ENCODE measurements around the gene OSBPL5.

The OSBPL5 gene

DNA sequence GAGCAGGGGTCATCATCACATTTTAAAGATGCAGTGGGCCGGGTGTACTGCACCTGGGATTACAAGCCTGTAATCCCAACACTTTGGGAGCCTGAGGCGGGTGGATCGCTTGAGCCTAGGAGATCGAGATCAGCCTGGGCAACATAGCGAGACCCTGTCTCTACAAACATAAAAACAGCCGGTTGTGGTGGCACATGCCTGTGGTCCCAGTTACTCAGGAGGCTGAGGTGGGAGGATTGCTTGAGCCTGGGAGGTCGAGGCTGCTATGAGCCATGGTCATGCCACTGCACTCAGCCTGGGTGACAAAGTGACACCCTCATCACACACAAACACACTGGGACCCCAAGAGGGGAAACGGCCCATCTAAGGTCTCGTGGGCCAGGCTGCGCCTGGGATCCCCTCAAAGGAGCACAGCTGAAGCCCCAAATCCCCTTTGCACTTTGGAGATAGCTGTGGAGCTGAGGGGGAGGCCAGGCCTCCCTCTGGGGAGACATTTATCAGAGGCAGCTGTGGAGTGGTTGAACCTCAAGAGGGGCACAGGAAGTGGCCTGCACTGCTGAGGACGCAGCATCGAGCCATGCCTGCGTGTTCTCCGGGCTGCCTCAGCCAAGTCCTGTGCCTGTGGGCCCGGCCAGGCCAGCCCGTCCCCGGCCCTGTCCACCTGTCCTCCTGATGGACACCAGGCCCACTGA is 27.5 kb downstream of the OSBPL5 start:
- TF ChIP-seq SUZ12 (IDR thresholded peaks at IDR 0.05; ENCODE audit: extremely low read depth, insufficient read depth, insufficient read length): no peak
- no peak for TF ChIP-seq ZNF274 (IDR thresholded peaks at IDR 0.05; ENCODE audit: low read depth, low read length)
- no peak for TF ChIP-seq YY1 (IDR thresholded peaks at IDR 0.05; ENCODE audit: insufficient read depth, insufficient read length)
- Histone ChIP-seq H3K4me1 (ENCODE audit: insufficient read depth, insufficient read length) (peaks cover 55% of the 10 kb centered on the region), H3K9ac (ENCODE audit: insufficient read length, low read depth) (peak overlapping the region; percentile 32), H3K36me3 (ENCODE audit: insufficient read depth, insufficient read length, low read length) (peaks cover 15% of the 10 kb centered on the region), H3K9me3 (ENCODE audit: insufficient read depth, low read length) (no peaks in the 10 kb centered on the region), H3K27me3 (ENCODE audit: insufficient read depth, insufficient read length) (no peaks in the 10 kb centered on the region), H3K4me3 (ENCODE audit: insufficient read length, low read depth) (no peak overlapping the region)
- DNase-seq (ENCODE audit: low read depth, low spot score): no peak

DNA sequence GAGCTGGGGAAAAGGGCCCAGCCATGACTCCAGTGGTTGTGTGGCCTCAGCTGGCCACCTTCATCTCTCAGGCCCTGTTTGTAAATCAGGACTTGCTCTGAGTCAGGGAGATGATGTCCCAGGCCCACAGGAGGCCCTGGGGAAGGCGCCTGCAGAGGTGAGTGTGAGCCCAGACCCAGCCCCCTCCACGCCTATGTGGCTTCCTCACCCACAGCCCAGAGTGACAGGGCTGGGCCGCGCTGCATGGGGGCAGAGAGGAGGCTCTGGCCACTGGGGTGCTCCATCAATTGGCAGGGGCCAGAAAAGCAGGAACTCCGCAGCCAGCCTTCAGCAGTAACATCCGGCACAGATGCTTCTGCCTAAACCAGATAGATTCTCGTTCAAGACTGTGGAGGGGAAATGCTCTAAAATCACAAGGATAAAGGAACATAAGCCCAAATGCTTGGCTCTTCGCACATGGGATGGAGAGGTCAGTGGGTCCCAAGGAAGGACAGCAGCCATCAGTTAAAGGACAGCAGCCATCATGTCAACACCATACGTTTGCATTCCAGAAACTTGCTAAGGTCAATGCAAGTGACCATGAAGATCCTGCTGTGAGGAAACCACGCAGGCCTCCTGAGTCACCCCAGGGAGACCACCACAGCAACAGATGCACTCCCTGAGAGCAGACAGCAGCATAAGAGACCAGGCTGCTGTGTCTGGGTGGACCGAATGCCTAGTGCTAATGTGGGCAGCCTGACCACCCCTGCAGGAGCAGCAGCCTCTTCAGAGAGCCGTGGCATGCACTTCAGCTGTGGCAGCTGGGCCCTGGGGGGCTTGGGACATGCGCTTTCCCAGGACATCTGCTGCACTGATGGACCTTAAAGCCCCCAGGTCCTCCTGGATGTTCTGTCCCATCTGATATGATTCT is 28.3 kb downstream of the OSBPL5 start:
- H3K4me3 ChIP-seq (ENCODE audit: insufficient read length, low read depth): no peak overlapping the region
- TF ChIP-seq ZNF274 (IDR thresholded peaks at IDR 0.05; ENCODE audit: low read depth, low read length) (no peak), SUZ12 (IDR thresholded peaks at IDR 0.05; ENCODE audit: extremely low read depth, insufficient read depth, insufficient read length) (no peak), YY1 (IDR thresholded peaks at IDR 0.05; ENCODE audit: insufficient read depth, insufficient read length) (no peak)
- peaks cover 10% of the 10 kb centered on the region for H3K36me3 ChIP-seq (ENCODE audit: insufficient read depth, insufficient read length, low read length)
- H3K4me1 ChIP-seq (ENCODE audit: insufficient read depth, insufficient read length): peaks cover 57% of the 10 kb centered on the region
- H3K9me3 ChIP-seq (ENCODE audit: insufficient read depth, low read length): no peaks in the 10 kb centered on the region
- no peak for DNase-seq (ENCODE audit: low read depth, low spot score)
- peak overlapping the region; percentile 50 for H3K9ac ChIP-seq (ENCODE audit: insufficient read length, low read depth)
- H3K27me3 ChIP-seq (ENCODE audit: insufficient read depth, insufficient read length): no peaks in the 10 kb centered on the region

DNA sequence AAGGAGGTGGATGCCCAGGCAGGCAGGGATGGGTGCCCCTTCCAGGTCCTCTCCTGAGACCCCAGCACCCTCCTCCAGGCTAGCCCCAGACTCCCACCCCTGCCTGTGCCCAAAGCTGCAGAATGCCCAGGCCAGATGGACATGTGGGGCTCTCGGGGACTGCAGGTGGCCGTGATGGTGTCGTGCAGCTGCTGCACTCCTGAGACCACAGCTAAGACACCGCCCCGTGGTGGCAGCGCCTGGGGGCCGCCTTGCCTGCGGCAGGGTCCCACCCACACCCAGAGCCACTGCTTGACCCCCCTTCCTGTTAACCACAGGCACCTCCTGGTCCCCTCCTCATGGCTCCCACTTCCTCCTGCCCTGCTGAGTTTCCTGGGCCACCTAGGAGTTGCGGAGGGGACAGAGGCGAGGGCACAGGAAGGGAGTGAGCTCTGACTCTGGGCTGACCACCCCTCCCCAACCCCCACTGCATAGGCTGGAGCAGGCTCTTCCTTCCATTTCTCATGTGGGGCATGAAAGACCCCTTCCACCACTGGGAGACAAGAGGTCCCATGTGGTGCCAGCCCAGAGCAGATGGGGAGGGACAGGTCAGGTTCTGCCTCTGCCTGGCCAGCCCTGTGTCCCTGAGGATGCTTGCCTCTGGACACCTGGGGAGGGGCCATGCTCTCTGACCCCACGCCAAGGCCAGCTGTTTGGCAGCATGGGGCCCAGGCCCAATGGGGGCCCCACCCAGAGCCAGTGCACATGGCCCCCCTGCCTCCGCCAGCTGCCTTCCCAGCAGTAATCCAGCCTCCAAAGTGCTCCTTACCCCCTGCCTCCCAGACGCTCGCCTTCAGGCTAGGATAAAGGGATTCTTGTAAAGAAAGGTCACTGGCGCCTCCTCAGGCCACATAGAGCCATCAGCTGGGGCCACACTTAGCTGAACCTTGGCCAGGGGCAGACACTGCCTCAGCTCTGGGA is 29.3 kb downstream of the OSBPL5 start:
- Histone ChIP-seq H3K4me3 (ENCODE audit: insufficient read length, low read depth) (no peak overlapping the region), H3K36me3 (ENCODE audit: insufficient read depth, insufficient read length, low read length) (peaks cover 10% of the 10 kb centered on the region), H3K9me3 (ENCODE audit: insufficient read depth, low read length) (no peaks in the 10 kb centered on the region), H3K27me3 (ENCODE audit: insufficient read depth, insufficient read length) (no peaks in the 10 kb centered on the region), H3K9ac (ENCODE audit: insufficient read length, low read depth) (peak overlapping the region; percentile 50), H3K4me1 (ENCODE audit: insufficient read depth, insufficient read length) (peaks cover 57% of the 10 kb centered on the region)
- peak; percentile 70 for DNase-seq (ENCODE audit: low read depth, low spot score)
- TF ChIP-seq YY1 (IDR thresholded peaks at IDR 0.05; ENCODE audit: insufficient read depth, insufficient read length) (no peak), SUZ12 (IDR thresholded peaks at IDR 0.05; ENCODE audit: extremely low read depth, insufficient read depth, insufficient read length) (no peak), ZNF274 (IDR thresholded peaks at IDR 0.05; ENCODE audit: low read depth, low read length) (no peak)

DNA sequence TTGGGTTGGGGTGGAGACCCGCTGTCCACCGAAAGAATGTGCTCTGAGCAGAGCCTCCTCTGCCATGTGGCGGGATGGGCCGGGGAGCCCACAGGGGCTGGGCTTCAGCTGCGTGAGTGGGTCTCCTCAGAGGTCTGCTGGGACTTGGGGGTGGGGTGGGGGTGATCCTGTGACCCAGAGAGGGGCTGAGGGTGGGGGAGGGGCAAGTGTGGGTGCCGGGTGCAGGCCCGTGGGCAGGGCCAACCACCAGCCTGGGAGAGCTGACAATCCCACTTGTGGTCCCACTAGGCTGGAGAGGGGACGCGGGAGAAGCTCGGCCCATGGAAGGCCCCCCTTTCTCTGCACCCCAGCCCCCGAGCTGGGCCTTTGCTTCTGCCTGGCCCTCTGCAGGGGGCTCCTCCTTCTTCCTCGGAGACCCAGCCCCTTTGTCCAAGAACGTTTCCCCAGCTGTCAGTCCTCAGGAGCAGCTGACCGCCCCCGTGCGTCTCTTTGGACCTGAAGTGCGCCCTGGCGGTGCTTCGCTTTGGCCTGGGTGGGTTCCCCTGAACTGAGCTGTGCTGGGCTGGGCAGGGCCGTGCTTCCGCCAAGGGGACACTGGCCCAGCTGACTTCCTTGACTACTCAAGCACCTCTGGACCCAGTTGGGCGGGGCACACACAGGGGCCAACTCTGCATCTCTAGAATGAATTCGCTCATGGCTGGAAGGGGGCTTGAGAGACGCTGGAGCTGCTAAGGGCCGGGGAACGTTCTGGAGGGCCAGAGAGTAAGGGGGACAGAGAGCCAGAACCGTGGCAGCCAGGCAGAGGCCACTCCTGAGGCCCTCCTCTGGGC is 30.2 kb downstream of the OSBPL5 start:
- peaks cover 10% of the 10 kb centered on the region for H3K36me3 ChIP-seq (ENCODE audit: insufficient read depth, insufficient read length, low read length)
- H3K27me3 ChIP-seq (ENCODE audit: insufficient read depth, insufficient read length): no peaks in the 10 kb centered on the region
- no peak overlapping the region for H3K4me3 ChIP-seq (ENCODE audit: insufficient read length, low read depth)
- peaks cover 62% of the 10 kb centered on the region for H3K4me1 ChIP-seq (ENCODE audit: insufficient read depth, insufficient read length)
- no peaks in the 10 kb centered on the region for H3K9me3 ChIP-seq (ENCODE audit: insufficient read depth, low read length)
- no peak for TF ChIP-seq SUZ12 (IDR thresholded peaks at IDR 0.05; ENCODE audit: extremely low read depth, insufficient read depth, insufficient read length)
- no peak for TF ChIP-seq YY1 (IDR thresholded peaks at IDR 0.05; ENCODE audit: insufficient read depth, insufficient read length)
- TF ChIP-seq ZNF274 (IDR thresholded peaks at IDR 0.05; ENCODE audit: low read depth, low read length): no peak
- no peak overlapping the region for H3K9ac ChIP-seq (ENCODE audit: insufficient read length, low read depth)
- no peak for DNase-seq (ENCODE audit: low read depth, low spot score)

DNA sequence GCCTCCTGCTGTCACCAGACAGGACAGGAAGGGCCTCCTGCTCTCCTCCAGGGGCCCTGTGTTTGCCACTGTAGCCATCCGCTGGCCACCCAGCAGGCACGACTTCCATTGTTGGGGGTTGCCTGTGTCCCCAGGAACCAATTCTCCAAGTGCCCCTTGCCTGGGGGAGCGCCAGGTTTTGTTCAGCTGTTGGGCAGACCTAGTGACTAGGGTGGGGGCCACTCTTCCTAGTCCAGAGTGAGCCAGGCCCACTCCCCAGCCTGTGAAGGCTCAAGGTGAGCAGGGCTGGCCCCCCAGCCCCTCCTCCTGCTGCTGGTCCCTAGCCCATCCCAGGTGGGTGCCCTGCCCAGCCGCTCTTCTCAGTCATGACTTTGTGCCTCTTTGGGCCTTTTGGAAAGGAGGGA is 30.9 kb downstream of the OSBPL5 start:
- TF ChIP-seq ZNF274 (IDR thresholded peaks at IDR 0.05; ENCODE audit: low read depth, low read length) (no peak), YY1 (IDR thresholded peaks at IDR 0.05; ENCODE audit: insufficient read depth, insufficient read length) (no peak), SUZ12 (IDR thresholded peaks at IDR 0.05; ENCODE audit: extremely low read depth, insufficient read depth, insufficient read length) (no peak)
- Histone ChIP-seq H3K4me1 (ENCODE audit: insufficient read depth, insufficient read length) (peaks cover 61% of the 10 kb centered on the region), H3K36me3 (ENCODE audit: insufficient read depth, insufficient read length, low read length) (peaks cover 10% of the 10 kb centered on the region), H3K27me3 (ENCODE audit: insufficient read depth, insufficient read length) (no peaks in the 10 kb centered on the region), H3K4me3 (ENCODE audit: insufficient read length, low read depth) (no peak overlapping the region), H3K9ac (ENCODE audit: insufficient read length, low read depth) (no peak overlapping the region), H3K9me3 (ENCODE audit: insufficient read depth, low read length) (no peaks in the 10 kb centered on the region)
- DNase-seq (ENCODE audit: low read depth, low spot score): no peak
